CD4-positive, alpha-beta T cell (primary cell): ENCODE results near the gene KRT76. TPM values are rescaled to one million over a fixed set of nuclear protein-coding genes. Genes with fewer than 3 reads are reported as not detected.

ENCODE experiments used
- ATAC-seq: fragments of 200-7000 bp; cut with Tn5 transposase; one replicate; pipeline ENCODE4 v1.10.0; 2022; ENCODE audit warnings: mild to moderate bottlenecking; ENCODE audit not compliant: poor library complexity
- CTCF ChIA-PET: fragments of 350-600 bp; sonication (Branson Sonifier 250); formaldehyde crosslinking; loops from one replicate; lab custom pipeline; 2021; ENCODE audit warnings: antibody characterized with exemption, inconsistent platforms; lab: Charles Lee
- POLR2A ChIA-PET: fragments of 350-600 bp; sonication (Branson Sonifier 250); formaldehyde crosslinking; loops from one replicate; lab custom pipeline; 2021; ENCODE audit warnings: antibody characterized with exemption, inconsistent platforms; lab: Charles Lee
- DNase-seq, 14 experiments: peaks; one replicate each; pipeline ENCODE4 v3.0.0-alpha.2; 2013 to 2020; ENCODE audit warnings: mixed read lengths in 2 of 14
- H3K27ac ChIP-seq, 2 donors: one replicate each; pipeline versions ENCODE4 v1.5.1 to v1.7.0; 2013; ENCODE audit warnings: low read length in 2 of 2, low read depth in 1 of 2, mild to moderate bottlenecking in 1 of 2
- H3K27me3 ChIP-seq, 2 experiments: 1 replicate in 1 of 2; 2 replicates in 1 of 2; pipeline versions ENCODE4 v1.6.1 to v1.7.0; 2013; ENCODE audit warnings: low read length in 2 of 2, control low read depth in 1 of 2, mild to moderate bottlenecking in 1 of 2, moderate library complexity in 1 of 2; ENCODE audit not compliant: insufficient read depth in 2 of 2, control insufficient read depth in 1 of 2
- H3K36me3 ChIP-seq: one replicate; pipeline ENCODE4 v1.6.1; 2013; ENCODE audit warnings: low read length, control low read depth; ENCODE audit not compliant: insufficient read depth
- H3K4me1 ChIP-seq: one replicate; pipeline ENCODE4 v1.6.1; 2013; ENCODE audit warnings: low read length, control low read depth; ENCODE audit not compliant: insufficient read depth
- H3K4me3 ChIP-seq: one replicate; pipeline ENCODE4 v1.5.1; 2013; ENCODE audit warnings: mild to moderate bottlenecking, low read length, moderate library complexity
- H3K9me3 ChIP-seq, 2 experiments: 1 replicate in 1 of 2; 2 replicates in 1 of 2; pipeline versions ENCODE4 v1.6.1 to v1.7.0; 2013; ENCODE audit warnings: low read length in 2 of 2, mild to moderate bottlenecking in 2 of 2, control low read depth in 1 of 2, moderate library complexity in 1 of 2; ENCODE audit not compliant: control insufficient read depth in 1 of 2, insufficient read depth in 1 of 2
- H3K27ac Mint-ChIP-seq: one replicate; pipeline ENCODE4 v1.8.0; 2020; ENCODE audit warnings: mixed read lengths
- H3K27me3 Mint-ChIP-seq: one replicate; pipeline ENCODE4 v1.8.0; 2021; ENCODE audit warnings: mixed read lengths
- H3K36me3 Mint-ChIP-seq: one replicate; pipeline ENCODE4 v1.8.0; 2021; ENCODE audit warnings: low read depth, mixed read lengths
- H3K4me1 Mint-ChIP-seq: one replicate; pipeline ENCODE4 v1.8.0; 2021; ENCODE audit warnings: low read depth, mixed read lengths
- H3K4me3 Mint-ChIP-seq: one replicate; pipeline ENCODE4 v1.8.0; 2020; ENCODE audit warnings: mild to moderate bottlenecking, mixed read lengths
- H3K9me3 Mint-ChIP-seq: one replicate; pipeline ENCODE4 v1.8.0; 2020; ENCODE audit warnings: mixed read lengths
- intact Hi-C, 2 experiments: fragments of 100-400 bp; cut with DNase I in 1 of 2; cut with micrococcal nuclease in 1 of 2; formaldehyde crosslinking; loops; one replicate each; pipeline versions ENCODE4 v1.15.1 to v1.9.0; 2023 to 2025; cut with DNase I, micrococcal nuclease
- total RNA-seq, 174 experiments: library from RNA in 2 of 174; stranded (reverse) in 2 of 174; gene quantifications; one replicate each; pipeline ENCODE4 v1.2.3 and lab custom pipeline; 2021 to 2026
- TF ChIP-seq, protein P1 (sequence below): fragments of 200-600 bp; IDR thresholded peaks from one replicate; pipeline ENCODE4 v1.8.0; 2022; ENCODE audit warnings: antibody characterized with exemption, mild to moderate bottlenecking

The KRT76 gene
- total RNA-seq, 2 experiments from 2014 or later = not detected

GRCh38 chr12:52805739-52806138 lies 28.6 kb upstream of the KRT76 start:
- no peak for DNase-seq
- no peaks in the 10 kb centered on the region for H3K9me3 ChIP-seq
- TF ChIP-seq, protein P1, sequence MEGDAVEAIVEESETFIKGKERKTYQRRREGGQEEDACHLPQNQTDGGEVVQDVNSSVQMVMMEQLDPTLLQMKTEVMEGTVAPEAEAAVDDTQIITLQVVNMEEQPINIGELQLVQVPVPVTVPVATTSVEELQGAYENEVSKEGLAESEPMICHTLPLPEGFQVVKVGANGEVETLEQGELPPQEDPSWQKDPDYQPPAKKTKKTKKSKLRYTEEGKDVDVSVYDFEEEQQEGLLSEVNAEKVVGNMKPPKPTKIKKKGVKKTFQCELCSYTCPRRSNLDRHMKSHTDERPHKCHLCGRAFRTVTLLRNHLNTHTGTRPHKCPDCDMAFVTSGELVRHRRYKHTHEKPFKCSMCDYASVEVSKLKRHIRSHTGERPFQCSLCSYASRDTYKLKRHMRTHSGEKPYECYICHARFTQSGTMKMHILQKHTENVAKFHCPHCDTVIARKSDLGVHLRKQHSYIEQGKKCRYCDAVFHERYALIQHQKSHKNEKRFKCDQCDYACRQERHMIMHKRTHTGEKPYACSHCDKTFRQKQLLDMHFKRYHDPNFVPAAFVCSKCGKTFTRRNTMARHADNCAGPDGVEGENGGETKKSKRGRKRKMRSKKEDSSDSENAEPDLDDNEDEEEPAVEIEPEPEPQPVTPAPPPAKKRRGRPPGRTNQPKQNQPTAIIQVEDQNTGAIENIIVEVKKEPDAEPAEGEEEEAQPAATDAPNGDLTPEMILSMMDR = no peak
- Mint-ChIP-seq H3K9me3 (no peaks in the 10 kb centered on the region), H3K27ac (no peak overlapping the region), H3K27me3 (no peaks in the 10 kb centered on the region), H3K4me3 (no peak overlapping the region), H3K4me1 (no peaks in the 10 kb centered on the region), H3K36me3 (no peaks in the 10 kb centered on the region)
- CTCF ChIA-PET = no interaction called here
- intact Hi-C loops = no loop called here
- H3K36me3 ChIP-seq = no peaks in the 10 kb centered on the region
- ATAC-seq = no peak
- POLR2A ChIA-PET = no interaction called here
- no peaks in the 10 kb centered on the region for H3K27me3 ChIP-seq
- no peaks in the 10 kb centered on the region for H3K4me1 ChIP-seq
- H3K4me3 ChIP-seq = no peak overlapping the region
- no peak overlapping the region for H3K27ac ChIP-seq

GRCh38 chr12:52805000-52805399 lies 27.9 kb upstream of the KRT76 start:
- Mint-ChIP-seq H3K27ac (no peak overlapping the region), H3K9me3 (no peaks in the 10 kb centered on the region), H3K27me3 (no peaks in the 10 kb centered on the region), H3K4me3 (no peak overlapping the region), H3K4me1 (no peaks in the 10 kb centered on the region), H3K36me3 (no peaks in the 10 kb centered on the region)
- DNase-seq = no peak
- Histone ChIP-seq H3K9me3 (no peaks in the 10 kb centered on the region), H3K4me1 (no peaks in the 10 kb centered on the region), H3K27ac (no peak overlapping the region), H3K27me3 (no peaks in the 10 kb centered on the region), H3K4me3 (no peak overlapping the region), H3K36me3 (no peaks in the 10 kb centered on the region)
- POLR2A ChIA-PET = no interaction called here
- TF ChIP-seq, protein P1 = no peak
- ATAC-seq = no peak
- CTCF ChIA-PET = no interaction called here
- intact Hi-C loops = no loop called here

GRCh38 chr12:52802442-52802841 lies 25.3 kb upstream of the KRT76 start:
- Histone ChIP-seq H3K27ac (no peak overlapping the region), H3K4me3 (no peak overlapping the region), H3K27me3 (peaks cover 0 to 2% of the 10 kb centered on the region in 2 experiments), H3K4me1 (no peaks in the 10 kb centered on the region), H3K36me3 (no peaks in the 10 kb centered on the region), H3K9me3 (no peaks in the 10 kb centered on the region)
- H3K27ac Mint-ChIP-seq = no peak overlapping the region
- no peak for DNase-seq
- no peak overlapping the region for H3K4me3 Mint-ChIP-seq
- ATAC-seq = no peak
- intact Hi-C loops = no loop called here
- H3K9me3 Mint-ChIP-seq = no peaks in the 10 kb centered on the region
- H3K4me1 Mint-ChIP-seq = no peaks in the 10 kb centered on the region
- no peaks in the 10 kb centered on the region for H3K27me3 Mint-ChIP-seq
- H3K36me3 Mint-ChIP-seq = no peaks in the 10 kb centered on the region
- ChIA-PET CTCF (no interaction called here), POLR2A (no interaction called here)
- TF ChIP-seq, protein P1 = no peak
